Testis (tissue), 2 donors: ENCODE data around the gene IDE.

ENCODE experiments used
- CTCF ChIP-seq, 3 experiments: fragments of 450-650 bp in 2 of 3; fragments of 200-600 bp in 1 of 3; sonication (generic) in 1 of 3; IDR thresholded peaks; one replicate each; pipeline ENCODE4 v1.5.1; 2016 to 2019; ENCODE audit warnings: antibody characterized with exemption in 3 of 3, mild to moderate bottlenecking in 2 of 3, moderate library complexity in 1 of 3
- POLR2A ChIP-seq: fragments of 450-650 bp; IDR thresholded peaks from one replicate; pipeline ENCODE4 v1.6.1; 2017; ENCODE audit warnings: antibody characterized with exemption, mild to moderate bottlenecking, moderate library complexity

GRCh38 chr10:92619368-92619767 lies 45.5 kb upstream of the IDE start:
- TF ChIP-seq CTCF (IDR thresholded peaks at IDR 0.05) (no peak), POLR2A (no peak)
